ENCODE results near the gene SRC.

SRC gene

GRCh38 chr20:37423545-37423944 lies 77.6 kb downstream of the SRC start:
- DNase-seq (ENCODE audit: insufficient read length, low spot score) (no peak), FAIRE-seq (no peak)
- TF ChIP-seq SPI1 (IDR thresholded peaks at IDR 0.05; ENCODE audit: low read depth, low read length) (no peak), TAF1 (IDR thresholded peaks at IDR 0.05; ENCODE audit: low read depth, low read length) (no peak), PAX5 (IDR thresholded peaks at IDR 0.05; ENCODE audit: insufficient read depth, low read length, severe bottlenecking) (no peak), POU2F2 (IDR thresholded peaks at IDR 0.05; ENCODE audit: low read depth, low read length) (no peak)

- TF ChIP-seq POLR2A (IDR thresholded peaks at IDR 0.05; ENCODE audit: low read depth, low read length), result no peak
- no peak for FAIRE-seq
- DNase-seq (ENCODE audit: insufficient read length, low spot score), result no peak
Observed at GRCh38 chr20:37424062-37424851, 78.3 kb downstream of the SRC start.

- no peak for FAIRE-seq
- no peak for DNase-seq (ENCODE audit: insufficient read length, low spot score)
- TF ChIP-seq POLR2A (IDR thresholded peaks at IDR 0.05; ENCODE audit: low read depth, low read length) (no peak), TAF1 (IDR thresholded peaks at IDR 0.05; ENCODE audit: low read depth, low read length) (no peak), POLR2AphosphoS5 (IDR thresholded peaks at IDR 0.05; ENCODE audit: low read depth, low read length) (no peak), PAX5 (IDR thresholded peaks at IDR 0.05; ENCODE audit: insufficient read depth, low read length, severe bottlenecking) (no peak), SPI1 (IDR thresholded peaks at IDR 0.05; ENCODE audit: low read depth, low read length) (no peak), POU2F2 (IDR thresholded peaks at IDR 0.05; ENCODE audit: low read depth, low read length) (no peak)
Observed at GRCh38 chr20:37425103-37425625, 79.2 kb downstream of the SRC start.

- no peak for DNase-seq (ENCODE audit: insufficient read length, low spot score)
- TF ChIP-seq TAF1 (IDR thresholded peaks at IDR 0.05; ENCODE audit: low read depth, low read length), result no peak
- no peak for TF ChIP-seq PAX5 (IDR thresholded peaks at IDR 0.05; ENCODE audit: insufficient read depth, low read length, severe bottlenecking)
- TF ChIP-seq POU2F2 (IDR thresholded peaks at IDR 0.05; ENCODE audit: low read depth, low read length), result no peak
- TF ChIP-seq SPI1 (IDR thresholded peaks at IDR 0.05; ENCODE audit: low read depth, low read length), result no peak
- no peak for TF ChIP-seq POLR2A (IDR thresholded peaks at IDR 0.05; ENCODE audit: low read depth, low read length)
- TF ChIP-seq POLR2AphosphoS5 (IDR thresholded peaks at IDR 0.05; ENCODE audit: low read depth, low read length), result no peak
- no peak for FAIRE-seq
Observed at GRCh38 chr20:37426106-37426505, 80.2 kb downstream of the SRC start.

GRCh38 chr20:37426978-37427377 lies 81.0 kb downstream of the SRC start:
- TF ChIP-seq POU2F2 (IDR thresholded peaks at IDR 0.05; ENCODE audit: low read depth, low read length), result no peak
- TF ChIP-seq POLR2AphosphoS5 (IDR thresholded peaks at IDR 0.05; ENCODE audit: low read depth, low read length), result no peak
- no peak for TF ChIP-seq PAX5 (IDR thresholded peaks at IDR 0.05; ENCODE audit: insufficient read depth, low read length, severe bottlenecking)
- no peak for TF ChIP-seq SPI1 (IDR thresholded peaks at IDR 0.05; ENCODE audit: low read depth, low read length)
- TF ChIP-seq TAF1 (IDR thresholded peaks at IDR 0.05; ENCODE audit: low read depth, low read length), result no peak
- no peak for TF ChIP-seq POLR2A (IDR thresholded peaks at IDR 0.05; ENCODE audit: low read depth, low read length)
- DNase-seq (ENCODE audit: insufficient read length, low spot score), result no peak
- FAIRE-seq, result no peak

GRCh38 chr20:37430044-37430443 lies 84.1 kb downstream of the SRC start:
- FAIRE-seq (no peak), DNase-seq (ENCODE audit: insufficient read length, low spot score) (no peak)
- TF ChIP-seq POU2F2 (IDR thresholded peaks at IDR 0.05; ENCODE audit: low read depth, low read length), result no peak
- no peak for TF ChIP-seq PAX5 (IDR thresholded peaks at IDR 0.05; ENCODE audit: insufficient read depth, low read length, severe bottlenecking)
- TF ChIP-seq TAF1 (IDR thresholded peaks at IDR 0.05; ENCODE audit: low read depth, low read length), result no peak
- TF ChIP-seq POLR2A (IDR thresholded peaks at IDR 0.05; ENCODE audit: low read depth, low read length), result no peak
- TF ChIP-seq POLR2AphosphoS5 (IDR thresholded peaks at IDR 0.05; ENCODE audit: low read depth, low read length), result no peak
- TF ChIP-seq SPI1 (IDR thresholded peaks at IDR 0.05; ENCODE audit: low read depth, low read length), result no peak

GRCh38 chr20:37430778-37431460 lies 85.0 kb downstream of the SRC start:
- FAIRE-seq, result no peak
- no peak for TF ChIP-seq POLR2A (IDR thresholded peaks at IDR 0.05; ENCODE audit: low read depth, low read length)
- TF ChIP-seq POU2F2 (IDR thresholded peaks at IDR 0.05; ENCODE audit: low read depth, low read length), result no peak
- no peak for TF ChIP-seq PAX5 (IDR thresholded peaks at IDR 0.05; ENCODE audit: insufficient read depth, low read length, severe bottlenecking)
- no peak for TF ChIP-seq SPI1 (IDR thresholded peaks at IDR 0.05; ENCODE audit: low read depth, low read length)
- TF ChIP-seq POLR2AphosphoS5 (IDR thresholded peaks at IDR 0.05; ENCODE audit: low read depth, low read length), result no peak
- TF ChIP-seq TAF1 (IDR thresholded peaks at IDR 0.05; ENCODE audit: low read depth, low read length), result no peak
- DNase-seq (ENCODE audit: insufficient read length, low spot score), result no peak

- no peak for TF ChIP-seq POLR2A (IDR thresholded peaks at IDR 0.05; ENCODE audit: low read depth, low read length)
- no peak for TF ChIP-seq POLR2AphosphoS5 (IDR thresholded peaks at IDR 0.05; ENCODE audit: low read depth, low read length)
- TF ChIP-seq TAF1 (IDR thresholded peaks at IDR 0.05; ENCODE audit: low read depth, low read length), result no peak
- no peak for TF ChIP-seq SPI1 (IDR thresholded peaks at IDR 0.05; ENCODE audit: low read depth, low read length)
- no peak for TF ChIP-seq POU2F2 (IDR thresholded peaks at IDR 0.05; ENCODE audit: low read depth, low read length)
- TF ChIP-seq PAX5 (IDR thresholded peaks at IDR 0.05; ENCODE audit: insufficient read depth, low read length, severe bottlenecking), result no peak
- FAIRE-seq (no peak), DNase-seq (ENCODE audit: insufficient read length, low spot score) (no peak)
Observed at GRCh38 chr20:37431786-37432185, 85.8 kb downstream of the SRC start.

- DNase-seq (ENCODE audit: insufficient read length, low spot score) (no peak), FAIRE-seq (no peak)
- TF ChIP-seq SPI1 (IDR thresholded peaks at IDR 0.05; ENCODE audit: low read depth, low read length) (no peak), PAX5 (IDR thresholded peaks at IDR 0.05; ENCODE audit: insufficient read depth, low read length, severe bottlenecking) (no peak), POU2F2 (IDR thresholded peaks at IDR 0.05; ENCODE audit: low read depth, low read length) (no peak), TAF1 (IDR thresholded peaks at IDR 0.05; ENCODE audit: low read depth, low read length) (no peak), POLR2A (IDR thresholded peaks at IDR 0.05; ENCODE audit: low read depth, low read length) (no peak), POLR2AphosphoS5 (IDR thresholded peaks at IDR 0.05; ENCODE audit: low read depth, low read length) (no peak)
Observed at GRCh38 chr20:37432606-37433005, 86.7 kb downstream of the SRC start.
